Astrocyte of the spinal cord (primary cell): ENCODE measurements around the gene GNA14.
"Not testable (repeated sequence)": the region's sequence is repeated elsewhere in the genome, so short reads cannot be mapped to it uniquely, and the experiment has no call there.

ENCODE experiments used
- DNase-seq: peaks from one replicate; pipeline ENCODE4 v3.0.0; 2011; ENCODE audit warnings: low read depth, low spot score
- H3K4me3 ChIP-seq: 2 replicates; pipeline ENCODE4 v1.5.1; 2011; ENCODE audit warnings: low read depth, mild to moderate bottlenecking, low read length, moderate library complexity
- CTCF ChIP-seq: IDR thresholded peaks from 2 replicates; pipeline ENCODE4 v1.5.1; 2012; ENCODE audit warnings: low read depth, mild to moderate bottlenecking, low read length, inconsistent platforms
- in situ Hi-C: cut with HindIII; loops from 2 replicates; pipeline ENCODE4 v1.10.0; 2017; ENCODE audit warnings: low sequenced_read_pairs

Gene GNA14

GRCh38 chr9:77648234-77649108 lies at the start of gene GNA14:
Gene GNA14, minus strand, starts transcription at chr9:77648322. Its CDS starts 529 bp downstream, at chr9:77647793.
- no peak for TF ChIP-seq CTCF
- in situ Hi-C loops, result no loop called here
- H3K4me3 ChIP-seq, result peak within 1 kb of the TSS; percentile 45
- peak; percentile 10 for DNase-seq

GRCh38 chr9:77697238-77697984 lies 49.3 kb upstream of the GNA14 start:
- H3K4me3 ChIP-seq, result no peak overlapping the region
- TF ChIP-seq CTCF, result no peak
- in situ Hi-C loops, result no loop called here
- no peak for DNase-seq

GRCh38 chr9:77690723-77691122 lies 42.6 kb upstream of the GNA14 start:
- H3K4me3 ChIP-seq, in situ Hi-C loops, DNase-seq: not testable (repeated sequence)

DNA sequence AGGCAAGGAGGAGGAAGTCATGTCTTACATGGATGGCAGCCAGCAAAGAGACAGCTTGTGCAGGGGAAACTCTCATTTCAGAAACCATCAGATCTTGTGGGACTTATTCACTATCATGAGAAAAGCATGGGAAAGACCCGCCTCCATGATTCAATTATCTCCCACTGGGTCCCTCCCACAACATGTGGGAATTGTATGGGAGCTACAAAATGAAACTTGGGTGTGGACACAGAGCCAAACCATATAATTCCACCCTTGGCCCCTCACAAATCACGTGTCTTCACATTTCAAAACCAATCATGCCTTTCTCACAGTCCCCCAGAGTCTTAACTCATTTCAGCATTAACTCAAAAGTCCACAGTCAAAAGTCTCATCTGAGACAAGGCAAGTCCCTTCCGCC lies 42.0 kb upstream of the GNA14 start:
- in situ Hi-C loops, H3K4me3 ChIP-seq, DNase-seq: not testable (repeated sequence)

- DNase-seq, in situ Hi-C loops, H3K4me3 ChIP-seq: not testable (repeated sequence)
Observed at GRCh38 chr9:77687737-77688136, 39.6 kb upstream of the GNA14 start.

GRCh38 chr9:77680581-77680980 lies 32.5 kb upstream of the GNA14 start:
- in situ Hi-C loops, result no loop called here
- no peak overlapping the region for H3K4me3 ChIP-seq
- no peak for DNase-seq

DNA sequence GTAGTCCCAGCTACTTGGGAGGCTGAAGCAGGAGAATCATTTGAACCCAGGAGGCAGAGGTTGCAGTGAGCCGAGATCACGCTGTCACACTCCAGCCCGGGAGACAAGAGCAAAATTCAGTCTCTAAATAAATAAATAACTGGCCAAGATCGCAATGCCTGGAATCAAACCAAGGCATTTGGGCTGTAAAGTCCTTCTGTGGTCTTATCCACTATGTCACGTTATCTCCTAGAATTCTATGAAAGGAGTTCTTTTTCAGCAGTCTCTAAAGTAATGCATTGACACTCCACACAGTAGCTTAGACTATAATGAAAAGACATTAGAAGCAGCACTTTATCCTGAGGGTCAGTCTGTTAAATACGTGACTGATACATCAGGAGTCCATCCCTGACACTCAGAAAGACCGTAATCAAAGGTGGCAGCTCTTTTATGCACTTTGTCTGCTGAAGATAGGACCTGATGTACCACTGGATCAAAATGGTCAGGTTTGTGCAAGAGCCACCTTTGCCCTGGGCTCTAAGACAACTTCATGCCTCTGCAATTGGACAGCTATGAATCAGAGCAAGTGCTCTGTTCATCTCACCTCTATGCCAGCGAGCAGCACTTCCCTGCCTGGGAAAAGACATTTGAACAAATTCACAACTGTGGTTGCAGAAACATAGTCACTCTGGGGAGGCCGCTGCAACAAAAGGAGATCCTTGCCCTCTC lies 31.7 kb upstream of the GNA14 start:
- no peak for TF ChIP-seq CTCF
- H3K4me3 ChIP-seq, result no peak overlapping the region
- DNase-seq, result no peak
- in situ Hi-C loops, result no loop called here

More at GRCh38 chr9:77680581-77680980, 32.5 kb upstream of the GNA14 start:
- TF ChIP-seq CTCF, result no peak
